Endothelial cell of umbilical vein (primary cell): ENCODE results near the gene CACNA2D1. TPM values are rescaled to one million over a fixed set of nuclear protein-coding genes. Genes with fewer than 3 reads are reported as not detected.

Experiments
- BruUV-seq: library from RNA; stranded (reverse); fragments of 400-500 nt; replicated peaks from 2 replicates; lab custom pipeline; 2021; lab: Mats Ljungman, UMichigan
- CTCF ChIA-PET: fragments of 300-600, 350-600 bp; sonication (Branson Sonifier 250); formaldehyde crosslinking; loops from one replicate; lab custom pipeline; 2021; ENCODE audit warnings: antibody characterized with exemption, inconsistent platforms; lab: Charles Lee
- POLR2A ChIA-PET: fragments of 300-600, 350-600 bp; sonication (Branson Sonifier 250); formaldehyde crosslinking; loops from one replicate; lab custom pipeline; 2021; ENCODE audit warnings: antibody characterized with exemption, inconsistent platforms; lab: Charles Lee
- DNase-seq: peaks from one replicate; pipeline ENCODE4 v3.0.0-alpha.2; 2011; ENCODE audit warnings: low read depth, low spot score
- FAIRE-seq: peaks from 2 replicates; lab custom pipeline; 2011; peaks lifted over from hg19 to GRCh38; lab: Jason Lieb, UNC
- H2AFZ ChIP-seq: 2 replicates; pipeline ENCODE4 v1.6.0; 2012; ENCODE audit warnings: low read depth, low read length, control low read depth, inconsistent platforms
- H3K27ac ChIP-seq: 2 replicates; pipeline ENCODE4 v1.5.1; 2011; ENCODE audit warnings: low read depth, mild to moderate bottlenecking, control low read depth, low read length, moderate library complexity; ENCODE audit not compliant: insufficient read depth
- H3K27me3 ChIP-seq, 2 experiments: 2 replicates each; pipeline versions ENCODE4 v1.6.0 to v1.6.1; 2011; ENCODE audit warnings: low read length in 2 of 2, mixed read lengths in 1 of 2; ENCODE audit not compliant: control insufficient read depth in 2 of 2, insufficient read depth in 2 of 2
- H3K36me3 ChIP-seq, 2 experiments: 2 replicates in 1 of 2; 3 replicates in 1 of 2; pipeline ENCODE4 v1.5.1; 2011; ENCODE audit warnings: low read length in 2 of 2, mild to moderate bottlenecking in 1 of 2, moderate library complexity in 1 of 2; ENCODE audit not compliant: control insufficient read depth in 2 of 2, insufficient read depth in 2 of 2; ENCODE audit errors: extremely low read depth in 1 of 2
- H3K4me1 ChIP-seq: 3 replicates; pipeline ENCODE4 v1.5.1; 2011; ENCODE audit warnings: mild to moderate bottlenecking, low read length; ENCODE audit not compliant: control insufficient read depth, insufficient read depth; ENCODE audit errors: extremely low read depth
- H3K4me2 ChIP-seq: 2 replicates; pipeline ENCODE4 v1.6.1; 2011; ENCODE audit warnings: low read length, control low read depth, mixed read lengths; ENCODE audit not compliant: insufficient read depth
- H3K4me3 ChIP-seq, 3 experiments: fragments of 200-600 bp in 1 of 3; sonication (generic), shearing (Covaris generic) in 1 of 3; replicated peaks in 1 of 3; 2 replicates each; pipeline ENCODE4 v1.5.1; 2011 to 2016; ENCODE audit warnings: control low read depth in 3 of 3, low read length in 3 of 3, mild to moderate bottlenecking in 2 of 3, inconsistent platforms in 1 of 3, low read depth in 1 of 3, moderate library complexity in 1 of 3; ENCODE audit not compliant: insufficient read depth in 1 of 3
- H3K79me2 ChIP-seq: 2 replicates; pipeline ENCODE4 v1.6.0; 2012; ENCODE audit warnings: low read length, inconsistent platforms; ENCODE audit not compliant: control insufficient read depth, insufficient read depth
- H3K9ac ChIP-seq: replicated peaks from 2 replicates; pipeline ENCODE3; 2011; ENCODE audit warnings: low read length, control low read depth; ENCODE audit not compliant: insufficient read depth; ENCODE audit errors: extremely low read depth
- H3K9me1 ChIP-seq: replicated peaks from 3 replicates; pipeline ENCODE4 v1.6.0; 2011; ENCODE audit warnings: mild to moderate bottlenecking, low read length; ENCODE audit not compliant: control insufficient read depth, insufficient read depth; ENCODE audit errors: extremely low read depth
- H3K9me3 ChIP-seq: replicated peaks from 2 replicates; pipeline ENCODE4 v1.5.1; 2012; ENCODE audit warnings: low read length, inconsistent platforms; ENCODE audit not compliant: control insufficient read depth, insufficient read depth
- H4K20me1 ChIP-seq: replicated peaks from 2 replicates; pipeline ENCODE3; 2011; ENCODE audit warnings: mild to moderate bottlenecking, low read length; ENCODE audit not compliant: control insufficient read depth, insufficient read depth; ENCODE audit errors: extremely low read depth
- EZH2 ChIP-seq: IDR thresholded peaks from 2 replicates; pipeline ENCODE4 v1.6.1; 2012; ENCODE audit warnings: borderline replicate concordance, low read depth, mild to moderate bottlenecking, moderate library complexity, low read length, inconsistent platforms; ENCODE audit not compliant: severe bottlenecking
- FOS ChIP-seq: IDR thresholded peaks from 2 replicates; pipeline ENCODE4 v1.6.1; 2011; ENCODE audit warnings: mild to moderate bottlenecking, low read length, moderate library complexity, borderline replicate concordance; ENCODE audit not compliant: insufficient read depth
- GATA2 ChIP-seq: IDR thresholded peaks from 2 replicates; pipeline ENCODE4 v1.7.0; 2011; ENCODE audit warnings: low read depth, mild to moderate bottlenecking, moderate library complexity, mixed read lengths, low read length; ENCODE audit not compliant: insufficient read length, insufficient read depth
- JUN ChIP-seq: IDR thresholded peaks from 2 replicates; pipeline ENCODE4 v1.6.1; 2011; ENCODE audit warnings: borderline replicate concordance, low read depth; ENCODE audit not compliant: insufficient read length, insufficient read depth
- MYC ChIP-seq: IDR thresholded peaks from one replicate; pipeline ENCODE4 v1.6.1; 2011; ENCODE audit warnings: mild to moderate bottlenecking, low read depth, low read length
- POLR2A ChIP-seq: IDR thresholded peaks from 2 replicates; pipeline ENCODE4 v1.6.1; 2012; ENCODE audit warnings: low read depth, mild to moderate bottlenecking, control low read depth, low read length
- POLR2AphosphoS5 ChIP-seq: IDR thresholded peaks from 2 replicates; pipeline ENCODE4 v1.6.1; 2012; ENCODE audit warnings: low read depth, mild to moderate bottlenecking, control low read depth, low read length, moderate library complexity; ENCODE audit not compliant: insufficient read depth
- dilution Hi-C: fragments of 300-500 bp; cut with MboI; formaldehyde crosslinking; loops from one replicate; pipeline ENCODE4 v1.15.0; 2019; ENCODE audit warnings: low sequenced_read_pairs; ENCODE audit not compliant: extremely low pct_ligation_motif_present
- intact Hi-C: fragments of 100-400 bp; cut with micrococcal nuclease; formaldehyde crosslinking; loops from one replicate; pipeline ENCODE4 v1.10.0; 2022
- polyA plus RNA-seq, 4 experiments: library from polyadenylated mRNA; depleted of rRNA in 3 of 4; stranded (reverse) in 3 of 4; unstranded in 1 of 4; fragments of >200 nt; gene quantifications; 2 replicates each; pipeline versions ENCODE4 v1.2.1 to v1.2.3, GENCODE V29; 2011 to 2012; ENCODE audit warnings: missing spikeins in 1 of 4
- total RNA-seq: library from RNA; stranded (reverse); gene quantifications from 2 replicates; pipeline ENCODE4 v1.2.3, GENCODE V29; 2021
- TF ChIP-seq, protein P1 (sequence below), 2 donors: IDR thresholded peaks; 1 replicate in 1 of 2; 2 replicates in 1 of 2; pipeline ENCODE4 v1.5.1; 2011; ENCODE audit warnings: low read length in 2 of 2, mild to moderate bottlenecking in 2 of 2, moderate library complexity in 2 of 2, control low read depth in 1 of 2, inconsistent platforms in 1 of 2, low read depth in 1 of 2; ENCODE audit not compliant: insufficient read depth in 1 of 2; ENCODE audit errors: extremely low read depth in 1 of 2
- TF ChIP-seq, protein P2 (sequence below): IDR thresholded peaks from 2 replicates; pipeline ENCODE4 v1.6.1; 2011; ENCODE audit not compliant: insufficient read depth, insufficient read length

Gene CACNA2D1
- total and polyA plus RNA-seq, 2 donors (not counting 3 experiments of a cell fraction or from before 2014, with no cell fraction given) = 4.1 to 38.6 TPM

DNA sequence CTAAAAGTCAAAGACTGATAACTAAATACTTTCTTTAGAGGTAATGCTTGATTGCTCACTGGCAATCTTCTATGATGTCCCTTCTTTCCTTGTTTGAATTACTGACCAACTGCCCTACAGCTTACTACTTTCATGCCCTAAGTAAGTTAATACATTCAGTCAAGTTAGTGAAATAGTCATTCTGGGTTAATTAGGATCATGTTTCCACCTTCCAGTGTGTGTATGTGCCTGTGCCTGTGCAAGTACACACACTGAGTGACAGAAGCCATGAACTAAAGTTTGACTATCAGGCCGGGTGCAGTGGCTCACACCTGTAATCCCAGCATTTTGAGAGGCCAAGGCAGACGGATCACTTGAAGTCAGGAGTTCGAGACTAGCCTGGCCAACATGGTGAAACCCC lies 187.9 kb downstream of the CACNA2D1 start:
- FAIRE-seq (no peak), DNase-seq (no peak)
- H3K9ac ChIP-seq = no peak overlapping the region
- H3K27ac ChIP-seq = no peak overlapping the region
- no peaks in the 10 kb centered on the region for H3K79me2 ChIP-seq
- dilution Hi-C loops (no loop called here), intact Hi-C loops (no loop called here)
- H3K27me3 ChIP-seq = no peaks in the 10 kb centered on the region
- H3K4me3 ChIP-seq = no peak overlapping the region
- TF ChIP-seq FOS (no peak), POLR2A (no peak), MYC (no peak), JUN (no peak), POLR2AphosphoS5 (no peak), EZH2 (no peak), GATA2 (no peak)
- TF ChIP-seq, protein P1, sequence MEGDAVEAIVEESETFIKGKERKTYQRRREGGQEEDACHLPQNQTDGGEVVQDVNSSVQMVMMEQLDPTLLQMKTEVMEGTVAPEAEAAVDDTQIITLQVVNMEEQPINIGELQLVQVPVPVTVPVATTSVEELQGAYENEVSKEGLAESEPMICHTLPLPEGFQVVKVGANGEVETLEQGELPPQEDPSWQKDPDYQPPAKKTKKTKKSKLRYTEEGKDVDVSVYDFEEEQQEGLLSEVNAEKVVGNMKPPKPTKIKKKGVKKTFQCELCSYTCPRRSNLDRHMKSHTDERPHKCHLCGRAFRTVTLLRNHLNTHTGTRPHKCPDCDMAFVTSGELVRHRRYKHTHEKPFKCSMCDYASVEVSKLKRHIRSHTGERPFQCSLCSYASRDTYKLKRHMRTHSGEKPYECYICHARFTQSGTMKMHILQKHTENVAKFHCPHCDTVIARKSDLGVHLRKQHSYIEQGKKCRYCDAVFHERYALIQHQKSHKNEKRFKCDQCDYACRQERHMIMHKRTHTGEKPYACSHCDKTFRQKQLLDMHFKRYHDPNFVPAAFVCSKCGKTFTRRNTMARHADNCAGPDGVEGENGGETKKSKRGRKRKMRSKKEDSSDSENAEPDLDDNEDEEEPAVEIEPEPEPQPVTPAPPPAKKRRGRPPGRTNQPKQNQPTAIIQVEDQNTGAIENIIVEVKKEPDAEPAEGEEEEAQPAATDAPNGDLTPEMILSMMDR (IDR thresholded peaks at IDR 0.05; ENCODE audit: extremely low read depth in 1 of 2, insufficient read depth in 1 of 2, low read depth in 1 of 2, low read length in 2 of 2) = no peak
- TF ChIP-seq, protein P2, sequence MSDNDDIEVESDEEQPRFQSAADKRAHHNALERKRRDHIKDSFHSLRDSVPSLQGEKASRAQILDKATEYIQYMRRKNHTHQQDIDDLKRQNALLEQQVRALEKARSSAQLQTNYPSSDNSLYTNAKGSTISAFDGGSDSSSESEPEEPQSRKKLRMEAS = no peak
- no peaks in the 10 kb centered on the region for H4K20me1 ChIP-seq
- no peaks in the 10 kb centered on the region for H3K9me3 ChIP-seq
- no peaks in the 10 kb centered on the region for H3K36me3 ChIP-seq
- H3K4me1 ChIP-seq = no peaks in the 10 kb centered on the region
- no peak overlapping the region for H3K4me2 ChIP-seq
- no peaks in the 10 kb centered on the region for H3K9me1 ChIP-seq
- H2AFZ ChIP-seq = no peak overlapping the region
- POLR2A ChIA-PET = no interaction called here
- CTCF ChIA-PET = interaction anchor here (1.4 kb wide), 1 partner anchor 21 kb away, joined by 6 read pairs; no protein-coding TSS in a partner anchor
- no TSS peak for BruUV-seq
